ENCODE results near the gene SOX12.
"Not testable (repeated sequence)": the region's sequence is repeated elsewhere in the genome, so short reads cannot be mapped to it uniquely, and the experiment has no call there.

SOX12 gene

GRCh38 chr20:362271-363254 is 37.2 kb downstream of the SOX12 start:
- no peak for DNase-seq (ENCODE audit: low spot score)

- DNase-seq (ENCODE audit: low spot score): no peak
Measured at GRCh38 chr20:363319-364078, 38.1 kb downstream of the SOX12 start.

GRCh38 chr20:364905-365794 is 39.8 kb downstream of the SOX12 start:
- no peak for DNase-seq (ENCODE audit: low spot score)

GRCh38 chr20:366041-366718 is 40.8 kb downstream of the SOX12 start:
- DNase-seq (ENCODE audit: low spot score): no peak

GRCh38 chr20:366719-367485 is 41.5 kb downstream of the SOX12 start:
- no peak for DNase-seq (ENCODE audit: low spot score)

- DNase-seq (ENCODE audit: low spot score): no peak
Measured at GRCh38 chr20:367486-367887, 42.1 kb downstream of the SOX12 start.

GRCh38 chr20:368915-369314 is 43.6 kb downstream of the SOX12 start:
- DNase-seq (ENCODE audit: low spot score): no peak

GRCh38 chr20:370151-370600 is 44.8 kb downstream of the SOX12 start:
- no peak for DNase-seq (ENCODE audit: low spot score)

- no peak for DNase-seq (ENCODE audit: low spot score)
Measured at GRCh38 chr20:370977-371754, 45.8 kb downstream of the SOX12 start.

GRCh38 chr20:371755-372542 is 46.6 kb downstream of the SOX12 start:
- no peak for DNase-seq (ENCODE audit: low spot score)

GRCh38 chr20:372543-373082 is 47.3 kb downstream of the SOX12 start:
- not testable (repeated sequence) for DNase-seq (ENCODE audit: low spot score)

GRCh38 chr20:373171-373890 is 48.0 kb downstream of the SOX12 start:
- DNase-seq (ENCODE audit: low spot score): no peak

- DNase-seq (ENCODE audit: low spot score): no peak
Measured at GRCh38 chr20:375265-375889, 50.0 kb downstream of the SOX12 start.

GRCh38 chr20:376089-376488 is 50.7 kb downstream of the SOX12 start:
- DNase-seq (ENCODE audit: low spot score): no peak

GRCh38 chr20:376750-377149 is 51.4 kb downstream of the SOX12 start:
- DNase-seq (ENCODE audit: low spot score): no peak

GRCh38 chr20:377578-377977 is 52.2 kb downstream of the SOX12 start:
- DNase-seq (ENCODE audit: low spot score): not testable (repeated sequence)

GRCh38 chr20:378961-379336 is 53.6 kb downstream of the SOX12 start:
- DNase-seq (ENCODE audit: low spot score): no peak
